ENCODE results near the gene OLFML3.
"Not testable (repeated sequence)": the region's sequence is repeated elsewhere in the genome, so short reads cannot be mapped to it uniquely, and the experiment has no call there.

The OLFML3 gene

GRCh38 chr1:113991467-113991997, 12.3 kb downstream of the OLFML3 start:
- no peak for DNase-seq (ENCODE audit: low spot score)

- no peak for DNase-seq (ENCODE audit: low spot score)
Measured at GRCh38 chr1:113993072-113993471, 13.8 kb downstream of the OLFML3 start.

DNA sequence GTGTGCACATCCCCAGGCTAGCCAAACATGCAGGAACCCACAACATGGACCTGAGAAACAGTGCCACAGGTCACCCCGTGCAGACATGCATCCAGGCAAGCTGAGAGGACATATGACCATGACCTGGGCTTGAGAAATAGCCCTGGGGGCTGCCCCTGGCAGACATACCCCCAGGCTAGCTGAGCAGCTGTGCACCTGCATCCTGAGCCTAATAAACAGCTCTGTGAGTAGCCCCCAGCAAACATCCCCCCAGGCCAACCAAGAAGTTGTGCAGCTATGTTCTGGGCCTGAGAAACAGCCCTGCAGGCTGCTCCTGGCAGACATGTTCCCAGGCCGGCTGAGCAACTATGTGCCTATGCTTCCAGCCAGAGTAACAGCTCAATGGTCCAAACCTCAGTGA, 14.5 kb downstream of the OLFML3 start:
- no peak for DNase-seq (ENCODE audit: low spot score)

- DNase-seq (ENCODE audit: low spot score): no peak
Measured at GRCh38 chr1:113995382-113995781, 16.1 kb downstream of the OLFML3 start.

GRCh38 chr1:113998361-113998760, 19.1 kb downstream of the OLFML3 start:
- DNase-seq (ENCODE audit: low spot score): peak; percentile 63

DNA sequence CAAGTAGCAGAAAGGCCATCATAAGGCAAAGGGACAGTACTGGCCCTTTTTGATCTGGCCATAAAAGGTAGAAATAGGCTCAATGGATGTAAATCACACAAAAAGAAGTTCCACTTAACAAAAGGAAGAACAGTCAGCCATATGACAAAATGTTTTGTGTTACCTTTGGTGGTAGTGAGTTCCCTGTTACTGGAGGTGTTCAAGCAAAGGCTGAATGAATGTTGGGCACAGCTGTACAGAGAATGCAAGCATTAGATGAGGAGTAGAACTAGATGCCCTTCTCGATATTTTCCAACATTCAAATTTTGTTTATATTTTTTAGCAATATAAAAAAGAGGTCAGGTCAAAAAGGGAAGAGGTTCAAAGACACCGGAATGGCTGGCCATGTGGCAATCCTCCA, 20.0 kb downstream of the OLFML3 start:
- no peak for DNase-seq (ENCODE audit: low spot score)

DNA sequence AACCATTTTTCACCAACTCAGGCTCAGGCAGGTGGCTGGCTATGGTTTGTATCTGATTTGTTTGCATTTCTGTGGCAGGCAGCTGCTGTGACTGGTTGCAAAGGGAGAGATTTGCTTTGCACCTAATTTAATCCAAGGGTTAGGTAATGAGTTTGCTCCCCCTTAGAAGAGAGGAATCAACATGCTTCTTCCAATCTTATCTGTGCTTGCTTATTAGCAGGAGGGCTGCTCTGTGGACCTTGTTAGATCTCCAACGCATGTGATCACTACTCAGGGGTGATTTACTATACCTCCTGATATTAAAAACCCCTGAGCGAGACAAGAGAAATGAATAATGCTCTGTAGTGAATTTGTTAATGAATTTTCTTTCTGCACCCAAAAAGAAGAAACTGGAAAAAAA, 20.5 kb downstream of the OLFML3 start:
- no peak for DNase-seq (ENCODE audit: low spot score)

- DNase-seq (ENCODE audit: low spot score): no peak
Measured at GRCh38 chr1:114000406-114000805, 21.1 kb downstream of the OLFML3 start.

DNA sequence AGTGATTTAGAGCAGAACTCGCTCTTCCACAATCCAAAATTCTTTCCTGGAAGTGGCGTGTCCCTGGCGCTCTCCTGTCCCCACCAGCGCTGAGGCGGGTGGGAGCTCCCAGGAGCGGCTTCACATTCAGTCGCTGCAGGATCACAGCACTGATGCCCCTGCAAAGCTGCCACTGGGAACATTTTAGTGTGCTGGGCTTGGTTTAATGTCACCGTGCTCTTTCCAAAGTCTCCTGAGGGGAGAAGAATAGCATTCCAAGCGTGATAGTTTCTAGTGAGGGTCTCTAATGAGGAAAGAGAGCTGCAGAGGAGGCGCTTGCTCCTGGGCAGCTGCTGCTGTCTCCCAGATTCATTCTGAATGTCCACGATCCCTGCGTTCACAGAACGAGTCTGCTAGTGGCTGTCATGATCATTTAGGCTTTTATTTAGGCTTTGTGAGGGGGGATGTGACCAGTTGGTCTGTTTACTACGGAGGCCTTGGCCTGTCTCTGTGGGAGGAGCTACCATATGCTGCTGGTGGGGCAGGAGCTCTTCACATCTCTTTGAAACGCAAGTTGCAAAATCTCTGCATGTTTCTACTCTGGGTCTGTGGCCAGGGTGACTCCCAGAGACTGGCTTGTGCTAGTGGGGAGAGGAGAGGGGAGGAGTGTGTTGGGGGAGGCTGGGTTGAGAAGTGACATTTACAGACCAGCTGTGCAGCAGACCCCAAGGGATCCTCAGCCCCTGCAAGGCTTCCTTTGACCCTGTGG, 23.4 kb downstream of the OLFML3 start:
- DNase-seq (ENCODE audit: low spot score): peak; percentile 82

GRCh38 chr1:114003431-114003830, 24.2 kb downstream of the OLFML3 start:
- no peak for DNase-seq (ENCODE audit: low spot score)

DNA sequence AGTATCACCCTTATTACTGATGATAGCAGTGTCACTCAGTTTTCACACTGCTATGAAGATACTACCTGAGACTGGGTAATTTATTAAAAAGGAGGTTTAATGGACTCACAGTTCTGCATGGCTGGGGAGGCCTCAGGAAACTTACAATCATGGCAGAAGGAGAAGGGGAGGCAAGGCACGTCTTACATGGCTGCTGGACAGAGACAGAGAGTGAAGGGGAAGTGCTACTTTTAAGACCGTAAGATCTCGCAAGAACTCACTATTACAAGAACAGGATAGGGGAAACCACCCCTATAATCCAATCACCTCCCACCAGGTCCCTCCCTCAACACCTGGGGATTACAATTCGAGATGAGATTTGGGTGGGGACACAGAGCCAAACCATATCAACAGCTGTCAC, 27.6 kb downstream of the OLFML3 start:
- DNase-seq (ENCODE audit: low spot score): not testable (repeated sequence)

- no peak for DNase-seq (ENCODE audit: low spot score)
Measured at GRCh38 chr1:114008480-114008941, 29.2 kb downstream of the OLFML3 start.

DNA sequence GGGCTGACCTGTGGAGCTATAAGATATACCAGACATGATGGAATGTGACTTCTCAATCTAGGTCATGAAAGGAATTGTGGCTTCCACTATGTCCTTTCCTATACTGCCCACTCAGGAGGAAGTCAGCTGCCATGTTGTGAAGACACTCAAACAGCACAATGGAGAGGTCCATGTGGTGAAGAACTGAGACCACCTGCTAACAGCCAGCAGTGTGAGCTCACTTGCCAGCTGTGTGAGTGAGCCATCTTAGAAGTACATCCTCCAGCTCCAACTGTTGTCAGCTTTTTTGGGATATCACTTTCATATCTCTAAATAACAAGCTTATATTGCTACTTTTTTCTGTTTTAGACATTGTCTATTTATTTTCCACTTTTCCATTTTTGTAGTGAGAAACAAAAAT, 29.7 kb downstream of the OLFML3 start:
- no peak for DNase-seq (ENCODE audit: low spot score)

GRCh38 chr1:114009393-114009792, 30.1 kb downstream of the OLFML3 start:
- no peak for DNase-seq (ENCODE audit: low spot score)

- DNase-seq (ENCODE audit: low spot score): no peak
Measured at GRCh38 chr1:114010433-114011184, 31.3 kb downstream of the OLFML3 start.

DNA sequence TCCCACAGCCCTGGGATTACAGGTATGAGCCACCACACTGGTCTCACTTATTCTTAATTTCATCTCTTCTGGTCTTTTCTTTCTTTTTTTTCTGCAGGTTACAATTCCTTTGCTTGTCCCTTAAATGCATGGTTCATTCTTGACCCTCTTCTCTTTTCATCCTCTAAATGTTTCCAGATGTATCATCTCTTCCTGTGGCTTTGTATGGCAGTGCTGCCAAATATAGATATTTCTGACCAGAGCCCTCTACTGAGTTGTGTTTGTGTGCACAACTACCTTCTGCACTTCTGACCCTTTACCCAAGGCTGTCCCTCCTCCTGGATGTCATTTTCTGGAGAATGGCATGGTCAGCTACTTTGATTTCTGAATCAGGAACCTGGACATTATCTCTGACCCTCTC, 32.5 kb downstream of the OLFML3 start:
- peak; percentile 52 for DNase-seq (ENCODE audit: low spot score)

GRCh38 chr1:114015075-114015474, 35.8 kb downstream of the OLFML3 start:
- peak; percentile 18 for DNase-seq (ENCODE audit: low spot score)

DNA sequence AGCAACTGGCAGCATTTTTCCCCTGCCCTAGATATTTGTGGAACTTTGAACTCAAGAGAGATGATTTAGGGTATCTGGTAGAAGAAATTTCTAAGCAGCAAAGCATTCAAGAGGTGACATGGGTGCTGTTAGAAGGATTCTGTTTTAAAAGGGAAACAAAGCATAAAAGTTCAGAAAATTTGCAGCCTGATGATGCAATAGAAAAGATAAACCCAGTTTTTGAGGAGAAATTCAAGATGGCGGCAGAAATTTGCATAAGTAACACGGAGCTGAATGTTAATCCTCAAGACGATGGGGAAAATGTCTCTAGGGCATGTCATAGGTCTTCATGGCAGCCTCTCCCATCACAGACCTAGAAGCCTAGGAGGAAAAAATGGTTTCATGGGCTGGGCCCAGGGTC, 40.5 kb downstream of the OLFML3 start:
- DNase-seq (ENCODE audit: low spot score): not testable (repeated sequence)

DNA sequence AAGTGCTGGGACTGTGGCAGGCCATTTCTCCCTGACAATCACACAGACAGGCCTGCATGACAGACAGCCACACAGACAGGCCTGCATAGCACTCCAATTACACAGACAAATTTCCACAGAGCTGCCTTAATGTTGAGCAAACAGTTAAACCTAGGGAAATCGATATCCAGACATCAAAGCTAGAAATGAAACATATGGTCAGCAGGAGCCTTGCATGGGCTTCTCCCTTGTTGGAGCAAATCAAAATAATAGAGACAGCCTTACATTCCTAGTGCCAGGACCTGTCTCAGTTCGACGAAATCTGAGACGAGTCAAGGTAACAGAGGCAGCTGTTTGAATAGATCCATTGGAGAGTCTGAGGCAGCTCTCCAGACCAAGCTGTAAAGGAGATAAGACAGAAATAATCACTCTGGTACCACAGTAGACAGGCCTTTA, 42.4 kb downstream of the OLFML3 start:
- no peak for DNase-seq (ENCODE audit: low spot score)

DNA sequence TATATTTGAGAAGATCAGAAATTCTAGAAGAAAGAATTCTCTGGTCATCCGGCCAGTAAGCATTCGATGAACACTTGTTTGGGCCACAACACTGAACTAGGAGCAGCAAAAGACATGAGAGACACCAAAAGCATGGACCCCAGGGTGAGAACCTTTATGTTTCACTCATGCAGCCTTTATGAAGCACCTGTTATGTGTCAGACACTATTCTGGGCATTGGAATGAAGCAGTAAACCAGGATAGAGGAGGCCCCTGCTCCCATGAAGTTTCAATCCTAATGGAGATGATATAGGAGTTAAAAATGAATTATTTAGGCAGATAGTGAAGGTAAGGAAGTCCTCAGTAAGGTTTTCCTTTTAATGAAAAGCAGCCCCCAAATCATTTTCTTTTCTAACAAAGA, 43.6 kb downstream of the OLFML3 start:
- no peak for DNase-seq (ENCODE audit: low spot score)

DNA sequence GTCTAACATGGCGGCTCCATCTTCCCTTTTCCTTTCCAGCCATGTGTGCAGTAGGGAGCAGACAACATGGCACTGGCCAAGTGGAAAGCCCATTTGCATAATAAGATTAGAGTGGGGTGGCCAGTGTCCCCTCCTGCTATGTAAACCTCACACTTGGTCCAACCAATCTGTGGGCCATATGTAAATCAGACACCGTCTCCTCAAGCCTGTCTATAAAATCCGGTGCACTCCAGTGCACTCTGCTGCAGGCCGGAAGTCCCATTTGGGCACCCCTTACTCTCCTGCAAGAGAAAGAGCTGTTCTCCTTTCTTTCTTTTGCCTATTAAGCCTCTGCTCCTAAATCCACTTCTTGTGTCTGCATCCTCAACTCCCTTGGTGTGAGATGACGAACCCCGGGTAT, 44.1 kb downstream of the OLFML3 start:
- DNase-seq (ENCODE audit: low spot score): no peak

- no peak for DNase-seq (ENCODE audit: low spot score)
Measured at GRCh38 chr1:114024049-114024448, 44.8 kb downstream of the OLFML3 start.

All from AG08395 (cell line).